IMR-90 (cell line): ENCODE data around the gene EIF6. TPM values are rescaled to one million over a fixed set of nuclear protein-coding genes. Genes with fewer than 3 reads are reported as not detected.

ENCODE experiments used
- ATAC-seq: fragments of 200-7000 bp; cut with Tn5 transposase; 2 replicates; pipeline ENCODE4 v1.9.1; 2020; ENCODE audit warnings: low read depth, mild to moderate bottlenecking, moderate library complexity
- BruUV-seq: library from RNA; stranded (reverse); fragments of 400-500 nt; replicated peaks from 2 replicates; lab custom pipeline; 2021; lab: Mats Ljungman, UMichigan
- CTCF ChIA-PET: fragments of 300-600 bp; formaldehyde crosslinking; extraction: SDS; loops from one replicate; lab custom pipeline; 2021; ENCODE audit warnings: antibody characterized with exemption; lab: Yijun Ruan, JAX
- POLR2A ChIA-PET: fragments of 300-600 bp; sonication (Branson Sonifier 250); formaldehyde crosslinking; loops from one replicate; lab custom pipeline; 2022; ENCODE audit warnings: antibody characterized with exemption; ENCODE audit not compliant: unreplicated experiment; lab: Charles Lee
- DNase-seq: peaks from one replicate; pipeline ENCODE4 v3.0.0; 2013
- H2AFZ ChIP-seq: replicated peaks from 2 replicates; pipeline ENCODE3; 2013; ENCODE audit warnings: low read length, mild to moderate bottlenecking; ENCODE audit not compliant: poor library complexity
- H2AK5ac ChIP-seq: 2 replicates; pipeline ENCODE4 v1.6.1; 2013; ENCODE audit warnings: low read depth, low read length, inconsistent platforms
- H2AK9ac ChIP-seq: replicated peaks from 2 replicates; pipeline ENCODE3; 2013; ENCODE audit warnings: mild to moderate bottlenecking, low read depth, low read length, moderate library complexity; ENCODE audit not compliant: poor library complexity
- H2BK120ac ChIP-seq: 2 replicates; pipeline ENCODE4 v1.6.1; 2013; ENCODE audit warnings: low read depth, low read length, inconsistent platforms
- H2BK15ac ChIP-seq: 3 replicates; pipeline ENCODE4 v1.6.1; 2013; ENCODE audit warnings: low read depth, low read length, inconsistent platforms
- H2BK20ac ChIP-seq: 2 replicates; pipeline ENCODE4 v1.6.1; 2013; ENCODE audit warnings: low read depth, mild to moderate bottlenecking, inconsistent platforms, low read length, moderate library complexity
- H2BK5ac ChIP-seq: 2 replicates; pipeline ENCODE4 v1.6.1; 2013; ENCODE audit warnings: mild to moderate bottlenecking, low read depth, low read length, inconsistent platforms; ENCODE audit not compliant: poor library complexity, severe bottlenecking
- H3K14ac ChIP-seq: replicated peaks from 2 replicates; pipeline ENCODE4 v1.6.1; 2013; ENCODE audit warnings: low read depth, low read length, inconsistent platforms
- H3K18ac ChIP-seq: 2 replicates; pipeline ENCODE4 v1.6.1; 2013; ENCODE audit warnings: low read depth, low read length, control low read depth
- H3K23ac ChIP-seq: 2 replicates; pipeline ENCODE4 v1.6.1; 2013; ENCODE audit warnings: low read depth, low read length, inconsistent platforms
- H3K27ac ChIP-seq: 2 replicates; pipeline ENCODE4 v1.5.1; 2013; ENCODE audit warnings: mild to moderate bottlenecking, control low read depth, low read length; ENCODE audit not compliant: insufficient read depth
- H3K27me3 ChIP-seq: 2 replicates; pipeline ENCODE4 v1.6.1; 2013; ENCODE audit warnings: low read length; ENCODE audit not compliant: control insufficient read depth, insufficient read depth
- H3K36me3 ChIP-seq: 2 replicates; pipeline ENCODE4 v1.6.1; 2013; ENCODE audit warnings: low read length, mixed read lengths; ENCODE audit not compliant: control insufficient read depth, insufficient read depth
- H3K4ac ChIP-seq: 2 replicates; pipeline ENCODE4 v1.6.1; 2013; ENCODE audit warnings: low read depth, low read length, inconsistent platforms
- H3K4me1 ChIP-seq: 2 replicates; pipeline ENCODE4 v1.6.1; 2013; ENCODE audit warnings: low read length, mixed read lengths; ENCODE audit not compliant: control insufficient read depth, insufficient read depth
- H3K4me2 ChIP-seq: 2 replicates; pipeline ENCODE4 v1.6.1; 2013; ENCODE audit warnings: low read depth, mild to moderate bottlenecking, control low read depth, low read length, moderate library complexity
- H3K4me3 ChIP-seq: 2 replicates; pipeline ENCODE4 v1.5.1; 2013; ENCODE audit warnings: low read depth, mild to moderate bottlenecking, control low read depth, low read length, moderate library complexity; ENCODE audit not compliant: insufficient read depth
- H3K56ac ChIP-seq: 2 replicates; pipeline ENCODE4 v1.6.1; 2013; ENCODE audit warnings: low read length, inconsistent platforms; ENCODE audit not compliant: insufficient read depth; ENCODE audit errors: extremely low read depth
- H3K79me1 ChIP-seq, 2 experiments: 2 replicates each; pipeline ENCODE4 v1.6.1; 2013; ENCODE audit warnings: low read length in 2 of 2, inconsistent platforms in 1 of 2, low read depth in 1 of 2
- H3K9ac ChIP-seq: 2 replicates; pipeline ENCODE4 v1.6.1; 2013; ENCODE audit warnings: low read depth, low read length, control low read depth
- H3K9me1 ChIP-seq: 2 replicates; pipeline ENCODE4 v1.6.1; 2013; ENCODE audit warnings: low read length, inconsistent platforms; ENCODE audit not compliant: insufficient read depth
- H3K9me3 ChIP-seq: 2 replicates; pipeline ENCODE4 v1.6.1; 2013; ENCODE audit warnings: low read length; ENCODE audit not compliant: control insufficient read depth, insufficient read depth
- H4K20me1 ChIP-seq: 2 replicates; pipeline ENCODE4 v1.6.1; 2013; ENCODE audit warnings: low read length, inconsistent platforms; ENCODE audit not compliant: insufficient read depth
- H4K5ac ChIP-seq: 2 replicates; pipeline ENCODE4 v1.6.1; 2013; ENCODE audit warnings: mild to moderate bottlenecking, low read depth, low read length, control low read depth
- H4K8ac ChIP-seq, 2 experiments: 2 replicates each; pipeline ENCODE4 v1.6.1; 2013; ENCODE audit warnings: low read depth in 2 of 2, low read length in 2 of 2, control low read depth in 1 of 2, inconsistent platforms in 1 of 2
- H4K91ac ChIP-seq: 2 replicates; pipeline ENCODE4 v1.6.1; 2013; ENCODE audit warnings: low read depth, low read length, inconsistent platforms; ENCODE audit not compliant: insufficient read depth
- BHLHE40 ChIP-seq: fragments of 150-350 bp; IDR thresholded peaks from 2 replicates; pipeline ENCODE4 v1.6.1; 2016; ENCODE audit warnings: mild to moderate bottlenecking, low read depth, low read length
- CEBPB ChIP-seq: IDR thresholded peaks from 2 replicates; pipeline ENCODE4 v1.6.1; 2012; ENCODE audit warnings: low read depth, low read length, improper control_type of control experiment
- CHD1 ChIP-seq: IDR thresholded peaks from 2 replicates; pipeline ENCODE4 v1.6.1; 2012; ENCODE audit warnings: low read depth, low read length, improper control_type of control experiment
- CTCF ChIP-seq: conservative IDR thresholded peaks from 2 replicates; pipeline ENCODE4 v1.5.1; 2012; ENCODE audit warnings: mild to moderate bottlenecking, low read depth, low read length, improper control_type of control experiment
- ELK1 ChIP-seq: fragments of 150-350 bp; IDR thresholded peaks from 2 replicates; pipeline ENCODE4 v1.6.1; 2016; ENCODE audit warnings: low read depth, mild to moderate bottlenecking, low read length, moderate library complexity, borderline replicate concordance
- FOS ChIP-seq: fragments of 150-350 bp; IDR thresholded peaks from 2 replicates; pipeline ENCODE4 v1.6.1; 2016; ENCODE audit warnings: low read depth, low read length
- MAFK ChIP-seq: IDR thresholded peaks from 2 replicates; pipeline ENCODE4 v1.6.1; 2012; ENCODE audit warnings: low read depth, low read length, improper control_type of control experiment
- MAZ ChIP-seq: IDR thresholded peaks from 2 replicates; pipeline ENCODE4 v1.6.1; 2012; ENCODE audit warnings: low read depth, mild to moderate bottlenecking, low read length, improper control_type of control experiment, moderate library complexity, borderline replicate concordance
- MXI1 ChIP-seq: IDR thresholded peaks from 2 replicates; pipeline ENCODE4 v1.6.1; 2012; ENCODE audit warnings: low read depth, mild to moderate bottlenecking, low read length, moderate library complexity, borderline replicate concordance
- POLR2A ChIP-seq: IDR thresholded peaks from 2 replicates; pipeline ENCODE4 v1.6.1; 2012; ENCODE audit warnings: mild to moderate bottlenecking, low read depth, low read length
- RAD21 ChIP-seq: IDR thresholded peaks from 2 replicates; pipeline ENCODE4 v1.6.1; 2012; ENCODE audit warnings: low read length, improper control_type of control experiment
- RCOR1 ChIP-seq: IDR thresholded peaks from 2 replicates; pipeline ENCODE4 v1.6.1; 2012; ENCODE audit warnings: mild to moderate bottlenecking, low read length, improper control_type of control experiment; ENCODE audit not compliant: insufficient replicate concordance
- RFX5 ChIP-seq: IDR thresholded peaks from 2 replicates; pipeline ENCODE4 v1.8.0; 2012; ENCODE audit warnings: low read depth, mild to moderate bottlenecking, low read length, moderate library complexity
- SMC3 ChIP-seq: fragments of 150-350 bp; IDR thresholded peaks from 2 replicates; pipeline ENCODE4 v1.6.1; 2016; ENCODE audit warnings: low read depth, mild to moderate bottlenecking, antibody characterized with exemption, low read length, moderate library complexity
- USF2 ChIP-seq: fragments of 150-350 bp; IDR thresholded peaks from 2 replicates; pipeline ENCODE4 v1.6.1; 2017; ENCODE audit warnings: mild to moderate bottlenecking, antibody characterized with exemption, low read length, low read depth
- WGBS, 2 experiments: methylation state at CpG; one replicate each; pipeline versions ENCODE4 v1.1.5 to v1.1.7; 2013; ENCODE audit warnings: missing lambda C conversion rate in 2 of 2; ENCODE audit not compliant: insufficient read length in 1 of 2; ENCODE audit errors: extremely low coverage in 2 of 2; 5-methylcytosine and 5-hydroxymethylcytosine counted together
- dilution Hi-C: fragments of 300-500 bp; cut with HindIII; formaldehyde crosslinking; loops from one replicate; pipeline ENCODE4 v1.14.3; 2018; ENCODE audit warnings: low sequenced_read_pairs; ENCODE audit not compliant: unreplicated experiment
- in situ Hi-C: fragments of 300-500 bp; cut with MboI; formaldehyde crosslinking; loops from 3 replicates; pipeline ENCODE4 v1.14.3; 2019; ENCODE audit warnings: low sequenced_read_pairs, inconsistent platforms, mixed read lengths
- intact Hi-C: fragments of 100-400 bp; cut with micrococcal nuclease; formaldehyde crosslinking; loops from 2 replicates; pipeline ENCODE4 v1.10.0; 2022
- polyA plus RNA-seq, 3 experiments: library from polyadenylated mRNA; depleted of rRNA; stranded (reverse); fragments of >200 nt; gene quantifications; 2 replicates each; pipeline ENCODE4 v1.2.3, GENCODE V29; 2012; ENCODE audit warnings: low replicate concordance in 1 of 3
- total RNA-seq: library from RNA; depleted of rRNA; stranded (reverse); fragments of >200 nt; gene quantifications from 2 replicates; pipeline ENCODE4 v1.2.3, GENCODE V29; 2012

Gene EIF6
- total and polyA plus RNA-seq, 2 of the 4 experiments (the other 2 are of a cell fraction), result 215 to 227 TPM

- 57% methylated on average over 2 of the region's 2 CpGs; no CpG with 5 or more reads in 1 of the 2 experiments for WGBS, 2 experiments
- peak overlapping the region; percentile 92; the same call in 1 of the 2 replicates for H3K14ac ChIP-seq
- peak overlapping the region; percentile 68; the same call in 1 of the 2 replicates for H3K18ac ChIP-seq
- peak overlapping the region; percentile 4; the same call in 1 of the 2 replicates for H4K5ac ChIP-seq
- H2BK20ac ChIP-seq, result peak overlapping the region; percentile 98
- peak overlapping the region; percentile 98 for H3K4ac ChIP-seq
- intact Hi-C loops (no loop called here), in situ Hi-C loops (no loop called here), dilution Hi-C loops (no loop called here)
- H4K8ac ChIP-seq, result peak overlapping the region; percentile 50 to 88
- POLR2A ChIA-PET, result interaction anchor here (0.6 kb wide), 1 partner anchor 27 kb away, joined by 4 read pairs; the partner anchor contains the start of gene EIF6
- peaks cover 49% of the 10 kb centered on the region for H3K9me1 ChIP-seq
- H3K27ac ChIP-seq, result peak overlapping the region; percentile 82; the same call in 1 of the 2 replicates
- ATAC-seq (no peak), DNase-seq (peak; percentile 77)
- no peaks in the 10 kb centered on the region for H3K27me3 ChIP-seq
- H3K9me3 ChIP-seq, result no peaks in the 10 kb centered on the region
- BruUV-seq, result no TSS peak
- H2AK5ac ChIP-seq, result peak overlapping the region; percentile 80; the same call in 1 of the 2 replicates
- peaks cover 41% of the 10 kb centered on the region for H3K4me1 ChIP-seq
- no peaks in the 10 kb centered on the region for H3K36me3 ChIP-seq
- no peak overlapping the region for H2AK9ac ChIP-seq
- peak overlapping the region; percentile 83 for H2BK5ac ChIP-seq
- peak overlapping the region; percentile 86; the same call in 1 of the 2 replicates for H3K56ac ChIP-seq
- peak overlapping the region; percentile 98 for H4K91ac ChIP-seq
- CTCF ChIA-PET, result interaction anchor here (1.4 kb wide), 1 partner anchor 128 kb away, joined by 3 read pairs; no protein-coding TSS in a partner anchor
- peaks cover 0 to 56% of the 10 kb centered on the region in 2 experiments; a peak in 2 of 4 replicates for H3K79me1 ChIP-seq
- no peak overlapping the region for H3K4me2 ChIP-seq
- H2BK120ac ChIP-seq, result peak overlapping the region; percentile 99
- H3K4me3 ChIP-seq, result no peak overlapping the region
- no peak overlapping the region for H2AFZ ChIP-seq
- no peak overlapping the region for H3K9ac ChIP-seq
- H2BK15ac ChIP-seq, result peak overlapping the region; percentile 99
- no peaks in the 10 kb centered on the region for H4K20me1 ChIP-seq
- H3K23ac ChIP-seq, result peak overlapping the region; percentile 61; the same call in 1 of the 2 replicates
- 0 out of 2 replicates have a peak, but pooled peaks have one; percentile 7 for TF ChIP-seq FOS
- no peak for TF ChIP-seq ELK1
- no peak for TF ChIP-seq MXI1
- no peak for TF ChIP-seq SMC3
- peak; percentile 95 for TF ChIP-seq BHLHE40
- TF ChIP-seq RAD21, result no peak
- TF ChIP-seq RFX5, result no peak
- TF ChIP-seq CTCF, result no peak
- TF ChIP-seq CEBPB, result no peak
- peak; percentile 89 for TF ChIP-seq USF2
- TF ChIP-seq RCOR1, result no peak
- peak; percentile 76 for TF ChIP-seq MAFK
- TF ChIP-seq CHD1, result no peak
- no peak for TF ChIP-seq MAZ
- no peak for TF ChIP-seq POLR2A
Measured at GRCh38 chr20:35311409-35311808, 26.8 kb upstream of the EIF6 start.
